HL-60/S4 treated with phorbol 12-myristate 13-acetate at 8.2 ng/mL for 4 days and 3 days (cell line): ENCODE data around the gene OR2V2.
"Not testable (repeated sequence)": the region's sequence is repeated elsewhere in the genome, so short reads cannot be mapped to it uniquely, and the experiment has no call there.

Source experiments
- in situ Hi-C: fragments of 300-500 bp; cut with MboI; formaldehyde crosslinking; loops from 2 replicates; pipeline ENCODE4 v1.15.0; 2022; ENCODE audit warnings: low sequenced_read_pairs

OR2V2 gene, protein sequence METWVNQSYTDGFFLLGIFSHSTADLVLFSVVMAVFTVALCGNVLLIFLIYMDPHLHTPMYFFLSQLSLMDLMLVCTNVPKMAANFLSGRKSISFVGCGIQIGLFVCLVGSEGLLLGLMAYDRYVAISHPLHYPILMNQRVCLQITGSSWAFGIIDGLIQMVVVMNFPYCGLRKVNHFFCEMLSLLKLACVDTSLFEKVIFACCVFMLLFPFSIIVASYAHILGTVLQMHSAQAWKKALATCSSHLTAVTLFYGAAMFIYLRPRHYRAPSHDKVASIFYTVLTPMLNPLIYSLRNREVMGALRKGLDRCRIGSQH

DNA sequence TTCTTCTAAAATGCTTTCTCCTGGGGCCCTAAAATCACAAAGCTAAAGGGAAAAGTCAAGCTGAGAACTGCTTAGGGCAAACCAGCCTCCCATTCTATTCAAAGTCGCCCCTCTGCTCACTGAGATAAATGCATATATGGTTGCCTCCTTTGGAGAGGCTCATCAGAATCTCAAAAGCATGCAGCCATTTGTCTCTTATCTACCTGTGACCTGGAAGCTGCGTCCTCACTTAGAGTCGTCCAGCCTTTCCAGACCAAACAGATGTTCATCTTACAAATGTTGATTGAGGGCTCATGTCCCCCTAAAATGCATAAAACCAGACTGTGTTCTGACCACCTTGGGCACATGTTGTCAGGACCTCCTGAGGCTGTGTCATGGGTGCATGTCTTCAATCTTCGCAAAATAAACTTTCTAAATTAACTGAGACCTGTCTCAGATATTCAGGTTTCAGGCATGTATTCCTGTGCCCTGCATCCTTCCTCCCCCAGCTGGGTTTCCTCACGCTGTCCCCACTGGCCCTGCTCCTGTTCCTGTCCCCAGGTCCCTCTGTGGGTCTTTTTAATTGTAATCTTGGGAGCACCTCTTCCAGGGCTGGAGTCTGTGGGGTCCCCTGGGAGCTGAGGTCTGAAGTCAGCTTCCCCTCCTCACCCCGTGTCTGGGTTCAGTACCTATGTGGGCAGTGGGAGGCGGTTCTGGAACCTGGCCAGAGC is at the start of gene OR2V2:
Gene OR2V2 (plus strand): TSS at position 660 of the 710 bp plus-strand sequence. CDS start 7,357 bp downstream, outside the sequence.
- in situ Hi-C loops = not testable (repeated sequence)

DNA sequence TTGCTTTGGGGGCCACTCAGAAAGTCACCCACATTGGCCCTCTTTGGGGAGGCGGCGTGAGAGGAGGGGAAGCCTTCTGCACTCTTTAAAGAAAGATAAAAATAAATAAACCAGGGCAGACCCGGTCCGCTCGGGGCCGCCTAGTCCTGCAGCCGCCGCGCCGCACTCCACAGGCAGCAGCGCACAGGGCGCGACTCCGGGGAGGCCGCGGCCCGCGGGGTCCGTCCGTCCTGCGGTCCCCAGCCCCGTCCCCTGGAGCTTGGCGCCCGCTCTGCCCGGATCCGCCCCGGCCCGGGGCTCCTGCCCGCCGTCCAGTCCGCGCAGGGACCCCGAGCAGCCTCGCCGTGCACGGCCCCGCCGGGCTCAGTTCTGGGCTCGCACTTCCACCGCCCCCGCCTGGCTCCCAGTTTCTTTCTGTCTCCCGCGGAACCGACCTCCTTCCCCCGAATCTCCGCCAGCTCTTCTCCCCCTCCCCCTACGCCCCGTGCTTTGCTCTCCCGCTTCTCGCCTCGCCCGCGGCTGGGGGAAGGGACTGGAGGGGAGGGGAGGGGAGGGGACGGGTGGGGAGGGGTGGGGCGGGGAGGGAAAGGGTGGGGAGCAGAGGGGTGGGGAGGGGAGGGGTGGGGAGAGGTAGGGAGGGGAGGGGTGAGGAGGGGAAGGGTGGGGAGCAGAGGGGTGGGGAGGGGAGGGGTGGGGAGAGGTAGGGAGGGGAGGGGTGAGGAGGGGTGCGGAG is 49.5 kb upstream of the OR2V2 start:
- in situ Hi-C loops = not testable (repeated sequence)

DNA sequence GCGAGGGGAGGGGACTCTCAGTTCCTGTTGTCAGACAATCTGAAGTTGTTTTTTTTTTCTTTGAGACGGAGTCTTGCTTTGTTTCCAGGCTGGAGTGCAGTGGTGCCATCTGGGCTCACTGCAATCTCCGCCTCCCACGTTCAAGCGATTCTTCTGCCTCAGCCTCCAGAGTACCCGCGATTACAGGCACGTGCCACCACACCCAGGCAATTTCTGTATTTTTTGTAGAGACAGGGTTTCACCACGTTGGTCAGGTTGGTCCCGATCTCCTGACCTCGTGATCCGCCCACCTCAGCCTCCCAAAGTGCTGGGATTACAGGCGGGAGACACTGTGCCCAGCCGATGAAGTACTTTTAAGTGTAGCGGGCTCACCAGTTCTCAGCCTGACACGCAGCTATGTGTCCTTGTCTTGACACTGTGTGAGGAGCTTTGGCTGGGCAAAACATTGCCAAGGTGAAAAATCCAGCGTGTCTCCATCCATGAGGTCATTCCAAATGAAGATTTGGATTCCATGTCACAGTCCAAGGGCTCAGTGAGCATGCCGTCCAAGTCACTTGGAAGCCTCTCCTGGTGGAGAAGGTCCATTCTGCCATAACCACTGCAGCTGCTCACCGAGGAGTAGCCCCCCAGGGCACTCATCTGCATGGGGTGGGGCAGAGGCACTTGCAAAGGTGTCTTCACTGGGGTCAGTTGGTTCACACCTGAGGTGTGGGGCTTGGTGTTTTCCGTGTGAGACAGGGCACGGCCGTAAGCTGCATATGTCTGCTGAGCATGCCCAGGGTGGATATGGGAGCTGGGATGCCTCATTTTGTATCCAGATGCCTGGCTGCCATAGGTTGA is 48.4 kb upstream of the OR2V2 start:
- in situ Hi-C loops = no loop called here

DNA sequence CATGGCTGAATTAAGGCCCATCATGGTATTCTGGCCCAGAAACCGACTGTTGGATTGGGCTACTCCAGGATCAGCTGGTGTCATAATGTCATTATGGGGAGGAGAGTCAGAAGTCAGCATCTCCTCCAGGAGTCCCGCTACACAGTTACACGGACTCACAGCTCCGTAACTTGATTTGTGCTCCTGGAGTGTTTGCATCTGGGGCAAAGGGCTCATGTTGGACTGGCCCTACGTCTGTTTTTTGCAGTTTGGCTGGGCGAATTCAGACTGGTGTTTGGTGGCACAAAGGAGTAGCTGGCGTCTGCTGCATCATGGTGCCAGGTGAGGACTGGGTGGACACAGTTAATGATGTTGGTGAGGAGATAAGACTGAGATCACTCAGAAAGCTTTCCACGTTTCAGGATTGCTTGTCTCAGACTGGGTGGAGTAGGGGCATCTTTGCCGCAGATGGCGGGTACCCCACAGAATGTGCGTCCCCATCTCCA is 47.7 kb upstream of the OR2V2 start:
- in situ Hi-C loops = no loop called here

DNA sequence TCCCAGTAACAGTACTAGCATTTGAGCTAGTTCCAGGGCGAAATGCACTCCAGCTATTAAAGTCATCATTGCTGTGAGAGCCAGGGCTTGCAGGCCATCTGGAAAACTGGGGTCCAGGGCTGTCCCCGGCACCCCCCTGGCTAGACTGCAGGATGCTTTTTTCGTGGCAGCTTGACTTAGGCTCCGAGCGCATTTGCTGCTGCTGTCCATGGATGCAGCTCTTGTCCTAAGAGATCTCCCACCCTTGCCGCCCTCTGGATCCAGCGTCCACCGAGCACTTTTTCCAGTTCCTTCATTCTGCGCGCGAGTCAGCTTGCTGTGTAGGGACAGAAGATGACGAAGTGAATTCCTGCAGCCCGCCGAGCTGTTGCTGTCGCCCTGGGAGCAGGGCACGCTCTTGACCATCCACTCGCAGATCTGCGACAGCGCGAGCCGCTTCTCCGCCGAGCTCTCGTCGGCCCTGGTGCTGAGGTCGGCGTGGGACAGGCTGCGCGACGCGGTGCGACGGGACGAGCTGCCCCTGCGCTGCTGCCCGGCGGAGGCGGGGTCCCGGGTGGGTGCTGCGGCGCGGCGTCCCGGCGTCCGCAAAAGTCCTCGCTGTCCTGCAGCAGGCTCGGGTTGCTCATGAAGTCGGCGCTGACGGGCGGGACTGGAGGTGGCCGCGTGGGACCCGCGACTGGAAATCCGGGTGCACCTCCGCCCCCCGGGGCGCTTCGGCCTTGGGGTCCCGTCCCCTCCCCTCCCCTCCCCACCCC is 47.1 kb upstream of the OR2V2 start:
- in situ Hi-C loops = no loop called here

DNA sequence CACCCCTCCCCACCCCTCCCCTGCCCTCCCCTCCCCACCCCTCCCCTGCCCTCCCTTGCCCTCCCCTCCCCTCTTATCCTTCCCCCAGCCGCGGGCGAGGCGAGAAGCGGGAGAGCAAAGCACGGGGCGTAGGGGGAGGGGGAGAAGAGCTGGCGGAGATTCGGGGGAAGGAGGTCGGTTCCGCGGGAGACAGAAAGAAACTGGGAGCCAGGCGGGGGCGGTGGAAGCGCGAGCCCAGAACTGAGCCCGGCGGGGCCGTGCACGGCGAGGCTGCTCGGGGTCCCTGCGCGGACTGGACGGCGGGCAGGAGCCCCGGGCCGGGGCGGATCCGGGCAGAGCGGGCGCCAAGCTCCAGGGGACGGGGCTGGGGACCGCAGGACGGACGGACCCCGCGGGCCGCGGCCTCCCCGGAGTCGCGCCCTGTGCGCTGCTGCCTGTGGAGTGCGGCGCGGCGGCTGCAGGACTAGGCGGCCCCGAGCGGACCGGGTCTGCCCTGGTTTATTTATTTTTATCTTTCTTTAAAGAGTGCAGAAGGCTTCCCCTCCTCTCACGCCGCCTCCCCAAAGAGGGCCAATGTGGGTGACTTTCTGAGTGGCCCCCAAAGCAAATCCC is 46.2 kb upstream of the OR2V2 start:
- in situ Hi-C loops = not testable (repeated sequence)

DNA sequence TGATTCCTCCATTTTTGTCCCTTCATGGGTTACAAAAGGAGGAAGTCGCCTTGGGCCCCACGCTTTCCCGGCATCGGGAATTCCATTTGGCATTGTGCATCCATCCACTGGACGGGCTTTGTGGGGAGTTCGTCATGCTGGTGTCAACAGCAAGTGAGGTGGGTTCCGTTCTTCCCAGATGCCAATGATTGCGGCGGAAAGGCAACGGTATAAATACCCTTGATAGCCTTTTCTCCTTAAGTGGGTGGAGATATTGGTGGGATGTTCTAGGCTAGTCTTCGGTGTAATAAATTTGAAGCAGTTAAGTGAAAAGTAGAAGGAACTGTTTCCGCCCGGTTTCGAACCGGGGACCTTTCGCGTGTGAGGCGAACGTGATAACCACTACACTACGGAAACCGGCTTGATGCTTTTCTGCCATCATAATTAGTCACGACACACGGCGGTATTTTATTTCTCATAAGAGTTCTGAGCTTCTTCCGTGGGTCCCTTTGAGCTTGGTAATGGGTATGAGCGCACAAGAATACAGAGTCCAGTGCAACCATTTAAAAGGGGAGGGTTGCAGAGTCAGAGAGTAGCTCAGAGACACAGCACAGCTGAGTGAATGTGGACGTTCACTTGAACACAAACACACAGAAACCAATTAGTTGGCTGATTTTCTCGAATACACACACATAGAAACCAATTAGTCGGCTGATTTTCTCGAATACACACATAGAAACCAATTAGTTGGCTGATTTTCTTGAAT is 45.3 kb upstream of the OR2V2 start:
- in situ Hi-C loops = not testable (repeated sequence)

DNA sequence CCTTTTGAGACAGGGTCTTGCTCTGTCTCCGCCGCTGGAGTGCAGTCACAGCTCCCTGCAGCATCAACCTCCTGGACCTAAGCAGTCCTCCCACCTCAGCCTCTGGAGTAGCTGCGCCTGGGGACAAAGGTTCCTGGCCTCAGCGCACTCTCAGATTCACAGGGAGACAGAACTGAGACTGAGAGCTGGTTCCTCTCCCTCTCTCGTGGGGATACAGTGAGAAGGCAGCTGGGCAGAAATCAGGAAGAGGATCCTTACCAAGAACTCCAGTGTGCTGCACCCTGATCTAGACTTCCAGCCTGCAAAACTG is 43.2 kb upstream of the OR2V2 start:
- in situ Hi-C loops = not testable (repeated sequence)

DNA sequence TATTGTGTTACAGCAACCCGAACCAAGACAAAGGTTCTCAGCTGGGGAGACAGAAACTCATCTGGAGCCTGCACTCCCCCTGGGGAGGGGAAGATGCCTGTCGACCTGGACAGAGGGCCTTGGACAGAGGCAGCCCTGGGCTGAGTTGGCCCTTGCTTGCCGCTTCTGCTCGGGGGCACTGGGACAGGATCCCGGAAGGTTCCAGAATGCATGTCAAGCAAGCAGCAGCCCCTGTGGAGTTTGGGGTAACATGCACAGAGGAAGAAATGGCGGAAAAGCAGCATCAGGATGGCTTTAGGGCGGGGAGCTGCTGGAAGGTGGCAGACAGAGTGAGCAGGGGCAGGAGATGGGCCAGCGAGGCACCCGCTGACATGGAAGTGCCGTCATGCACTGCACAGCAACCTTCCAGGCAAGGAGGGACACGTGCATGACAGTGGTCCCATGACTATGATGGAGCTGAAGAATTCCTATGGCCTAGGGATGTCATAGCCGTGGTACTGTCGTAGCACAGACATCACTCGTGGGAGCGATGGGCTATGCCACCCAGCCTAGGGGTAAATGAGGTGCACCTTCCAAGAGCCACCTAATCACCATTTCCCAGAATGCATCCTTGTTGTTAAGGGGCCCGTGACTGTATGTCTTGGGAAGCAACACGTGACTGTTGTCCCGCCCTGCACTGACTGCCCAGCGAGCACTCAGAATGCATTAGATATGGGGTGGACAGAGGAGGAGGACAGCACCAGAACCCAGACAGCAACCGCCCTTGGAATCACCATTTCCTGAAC is 42.6 kb upstream of the OR2V2 start:
- in situ Hi-C loops = not testable (repeated sequence)

DNA sequence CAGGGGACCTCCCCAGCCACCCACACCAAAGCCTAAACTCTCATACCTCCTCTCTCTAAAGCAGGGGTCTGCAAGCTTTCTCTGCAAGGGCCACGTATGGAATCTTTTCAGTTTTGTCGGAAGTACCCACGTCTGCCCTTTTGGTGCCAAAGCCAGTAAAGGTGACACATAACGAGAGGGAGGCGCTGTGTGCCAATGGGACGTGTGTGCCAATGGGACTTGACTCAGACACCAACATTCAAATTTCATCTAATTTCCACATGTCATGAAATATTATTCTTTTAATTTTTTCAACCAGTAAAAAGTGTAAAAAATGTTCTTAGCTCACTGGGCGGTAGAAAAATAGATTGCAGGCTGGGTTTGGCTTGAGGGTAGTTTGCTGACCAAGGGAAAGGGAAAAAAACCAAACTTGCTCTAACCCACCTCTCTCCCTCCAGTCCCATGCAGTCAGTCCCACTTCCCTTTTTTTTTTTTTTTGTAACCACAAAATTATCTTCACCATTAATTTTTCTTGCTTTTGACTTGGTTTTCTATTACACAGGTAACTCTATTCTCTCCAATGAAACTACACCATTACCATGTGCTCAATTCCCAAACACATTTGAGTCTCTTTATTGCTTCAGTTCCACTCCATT is 41.9 kb upstream of the OR2V2 start:
- in situ Hi-C loops = no loop called here

DNA sequence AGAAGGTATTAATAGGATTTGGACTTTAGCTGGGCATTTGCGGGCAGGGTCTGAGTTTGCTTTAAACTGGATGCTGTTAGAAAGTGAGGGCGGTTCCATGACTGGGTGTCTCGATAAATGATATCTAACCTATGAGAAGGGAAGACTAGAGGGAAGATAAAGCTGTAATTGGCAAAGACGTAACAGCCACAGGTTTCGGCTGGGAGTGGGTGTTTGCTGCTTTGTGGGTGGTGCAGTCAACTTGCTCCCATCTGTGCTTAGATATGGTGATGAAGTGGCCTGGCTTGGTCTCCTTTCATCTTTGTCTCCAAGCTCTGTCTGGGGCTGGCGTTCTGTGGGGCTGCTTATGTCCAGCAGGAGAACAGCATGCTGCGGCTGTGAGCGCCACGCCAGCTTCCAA is 39.7 kb upstream of the OR2V2 start:
- in situ Hi-C loops = no loop called here

DNA sequence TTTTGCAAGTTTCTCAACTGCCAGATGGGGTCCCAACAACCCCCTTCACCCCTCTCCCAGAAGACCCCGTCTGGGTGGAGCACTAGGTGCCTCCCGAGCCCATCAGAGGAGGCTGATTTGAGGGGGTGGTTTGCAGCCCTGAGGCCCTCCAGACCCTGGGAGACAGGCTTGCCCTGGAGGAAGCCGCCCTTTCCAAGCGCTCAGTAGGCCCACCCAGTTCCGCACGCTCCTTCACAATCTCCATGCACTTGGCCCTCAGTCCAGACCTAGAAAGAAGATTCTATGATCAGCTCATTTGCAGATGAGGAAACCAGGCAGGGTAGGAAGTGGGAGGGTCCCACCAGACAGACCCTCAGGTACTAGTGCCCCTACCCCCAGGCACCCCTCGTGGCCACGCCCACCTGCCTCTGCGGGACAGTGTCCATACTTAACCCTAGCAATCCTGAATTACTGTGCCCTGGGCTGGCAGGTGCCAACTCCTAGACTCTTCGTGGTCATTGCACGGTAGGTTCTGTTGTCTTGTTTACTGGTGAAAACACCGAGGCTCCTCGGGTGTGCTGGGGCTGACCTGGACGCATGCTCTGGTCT is 38.7 kb upstream of the OR2V2 start:
- in situ Hi-C loops = no loop called here

DNA sequence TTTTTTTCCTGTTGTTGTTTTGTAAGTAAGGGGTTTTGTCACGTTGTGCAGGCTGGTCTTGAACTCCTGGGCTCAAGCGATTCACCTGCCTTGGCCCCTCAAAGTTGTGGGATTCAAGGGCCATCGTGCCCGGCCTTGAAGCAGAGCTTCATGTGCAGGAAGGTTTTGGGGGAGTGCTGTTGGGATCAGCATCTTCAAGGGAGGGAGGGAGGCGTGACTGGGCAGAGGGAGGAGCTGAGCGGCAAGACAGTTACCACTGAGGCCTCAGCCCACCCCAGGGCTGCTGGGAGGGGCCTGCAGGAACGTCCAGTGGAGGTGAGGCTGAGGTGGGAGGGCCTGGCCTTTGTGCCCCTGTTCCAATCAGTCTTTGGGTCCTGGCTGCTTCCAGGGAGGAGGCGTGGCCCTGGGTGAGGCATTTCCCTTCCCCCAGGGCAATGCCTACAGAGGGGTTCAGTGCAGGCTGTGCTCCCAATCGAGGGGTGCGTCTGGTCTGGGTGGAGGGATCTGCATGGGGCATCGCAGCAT is 37.8 kb upstream of the OR2V2 start:
- in situ Hi-C loops = no loop called here

DNA sequence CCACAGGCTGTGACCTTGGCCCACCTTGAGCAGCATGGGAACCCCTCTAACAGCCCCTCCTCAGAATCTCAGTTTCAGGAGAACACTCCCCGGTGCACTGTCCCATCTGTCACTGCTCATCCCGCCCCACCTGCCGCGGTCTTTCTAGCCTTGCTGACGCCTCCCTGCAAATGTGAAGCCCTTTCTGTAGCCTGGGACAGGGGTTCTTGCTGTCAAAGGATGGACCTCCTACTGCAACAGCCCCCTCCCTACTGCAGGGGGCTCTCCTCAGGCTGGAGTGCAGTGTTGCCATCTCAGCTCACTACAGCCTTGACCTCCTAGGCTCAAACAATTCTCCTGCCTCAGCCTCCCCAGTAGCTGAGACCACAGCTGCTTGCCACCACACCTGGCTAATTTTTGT is 36.4 kb upstream of the OR2V2 start:
- in situ Hi-C loops = no loop called here

DNA sequence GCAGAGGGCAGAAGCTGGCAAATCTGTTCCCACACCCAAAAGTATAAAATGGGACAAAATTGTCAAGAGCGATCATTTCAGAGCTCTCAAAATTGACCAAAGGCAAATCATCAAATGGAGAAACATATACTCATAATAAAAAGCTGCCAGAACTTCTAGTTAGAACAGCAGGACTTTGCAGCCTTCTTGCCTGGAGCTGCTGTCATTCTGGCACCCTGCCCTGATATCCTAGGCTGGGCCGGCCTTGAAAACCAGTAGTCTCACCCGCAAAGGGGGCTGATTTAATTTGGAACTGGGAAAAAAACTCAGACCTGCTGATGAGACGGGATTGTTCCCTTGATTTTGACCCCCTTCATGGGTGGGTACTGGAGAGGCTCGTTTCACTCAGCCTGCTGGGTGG is 34.9 kb upstream of the OR2V2 start:
- in situ Hi-C loops = no loop called here

DNA sequence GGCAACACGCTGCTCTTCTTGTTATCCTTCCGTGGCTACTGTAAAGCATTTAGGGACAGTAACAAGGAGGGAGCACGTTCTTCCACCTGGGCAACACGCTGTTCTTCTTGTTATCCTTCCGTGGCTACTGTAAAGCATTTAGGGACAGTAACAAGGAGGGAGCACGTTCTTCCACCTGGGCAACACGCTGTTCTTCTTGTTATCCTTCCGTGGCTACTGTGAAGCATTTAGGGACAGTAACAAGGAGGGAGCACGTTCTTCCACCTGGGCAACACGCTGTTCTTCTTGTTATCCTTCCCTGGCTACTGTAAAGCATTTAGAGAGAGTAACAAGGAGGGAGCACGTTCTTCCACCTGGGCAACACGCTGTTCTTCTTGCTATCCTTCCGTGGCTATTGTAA is 33.8 kb upstream of the OR2V2 start:
- in situ Hi-C loops = not testable (repeated sequence)

DNA sequence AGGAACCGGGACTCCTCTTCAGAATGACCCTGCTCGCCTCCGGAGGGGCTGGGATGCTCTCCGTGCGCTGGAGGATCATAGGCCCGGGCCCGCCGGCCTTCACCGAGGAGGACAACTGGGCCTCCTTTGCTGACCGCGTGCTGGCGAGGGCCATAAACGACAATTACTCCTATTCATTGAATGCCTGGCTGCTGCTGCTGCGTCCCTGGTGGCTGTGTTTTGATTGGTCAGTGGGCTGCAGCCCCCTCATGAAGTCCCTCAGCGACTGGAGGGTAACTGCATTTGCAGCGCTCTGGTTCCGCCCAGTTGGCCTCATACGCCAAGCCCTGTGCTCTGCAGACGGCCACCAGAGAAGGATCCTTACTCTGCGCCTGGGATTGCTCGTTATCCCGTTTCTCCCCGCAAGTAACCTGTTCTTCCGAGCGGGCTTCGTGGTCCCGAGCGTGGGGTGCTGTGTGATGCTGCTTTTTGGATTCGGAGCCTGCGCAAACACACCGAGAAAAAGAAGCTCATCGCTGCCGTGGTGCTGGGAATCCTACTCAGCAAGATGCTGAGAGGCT is 33.0 kb upstream of the OR2V2 start:
- in situ Hi-C loops = no loop called here
